Measurements from ENCODE around the gene POLR3H.
A peak's percentile ranks its signal among the peaks of the same experiment; 100 is the strongest.
"Not testable (repeated sequence)": the region's sequence is repeated elsewhere in the genome, so short reads cannot be mapped to it uniquely, and the experiment has no call there.

The POLR3H gene, protein sequence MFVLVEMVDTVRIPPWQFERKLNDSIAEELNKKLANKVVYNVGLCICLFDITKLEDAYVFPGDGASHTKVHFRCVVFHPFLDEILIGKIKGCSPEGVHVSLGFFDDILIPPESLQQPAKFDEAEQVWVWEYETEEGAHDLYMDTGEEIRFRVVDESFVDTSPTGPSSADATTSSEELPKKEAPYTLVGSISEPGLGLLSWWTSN

DNA sequence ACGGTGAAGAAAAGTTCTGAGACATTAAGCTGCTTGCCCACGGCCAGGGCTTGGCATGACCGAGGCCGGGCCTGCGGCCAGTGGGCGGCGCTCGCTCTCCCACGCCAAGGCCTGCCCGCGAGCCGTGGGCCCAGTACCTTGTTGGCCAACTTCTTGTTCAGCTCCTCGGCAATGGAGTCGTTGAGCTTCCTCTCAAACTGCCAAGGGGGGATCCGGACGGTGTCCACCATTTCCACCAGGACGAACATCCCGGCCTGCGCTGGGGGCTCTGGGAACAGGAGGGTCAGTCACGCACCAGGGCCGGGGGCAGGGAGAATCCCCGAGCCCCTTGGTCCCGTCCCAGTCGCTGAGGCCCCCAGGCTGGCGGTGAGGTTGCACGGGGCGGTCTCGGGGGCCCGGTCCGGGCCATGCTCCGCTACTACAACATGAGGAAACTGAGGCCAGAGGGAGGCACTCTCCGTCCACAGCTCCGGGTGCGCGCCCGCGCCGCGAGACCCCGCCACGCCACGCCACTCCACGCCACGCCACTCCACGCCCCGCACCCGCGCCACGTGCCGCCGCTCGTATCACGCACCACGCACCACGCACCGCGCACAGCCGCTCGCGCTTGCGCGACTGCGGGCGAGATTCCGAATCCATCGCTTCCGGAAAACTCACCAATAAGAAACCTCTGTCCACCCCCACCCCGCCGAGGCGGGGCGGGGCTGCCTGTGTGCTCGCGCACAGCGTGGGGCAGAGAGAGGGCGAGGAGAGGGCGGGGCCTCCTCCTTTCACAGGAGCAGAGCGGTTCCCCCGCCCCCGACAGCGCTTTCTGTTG is at the start of gene POLR3H:
TSS of gene POLR3H (minus strand) at position 617 of the 817 bp plus-strand sequence. CDS start at position 248, 369 bp downstream.
- in situ Hi-C loops (cut with MboI; ENCODE audit: low pct_unique_long_range_greater_than_20kb, low sequenced_read_pairs, unreplicated experiment) = no loop called here
- TF ChIP-seq, protein P1, sequence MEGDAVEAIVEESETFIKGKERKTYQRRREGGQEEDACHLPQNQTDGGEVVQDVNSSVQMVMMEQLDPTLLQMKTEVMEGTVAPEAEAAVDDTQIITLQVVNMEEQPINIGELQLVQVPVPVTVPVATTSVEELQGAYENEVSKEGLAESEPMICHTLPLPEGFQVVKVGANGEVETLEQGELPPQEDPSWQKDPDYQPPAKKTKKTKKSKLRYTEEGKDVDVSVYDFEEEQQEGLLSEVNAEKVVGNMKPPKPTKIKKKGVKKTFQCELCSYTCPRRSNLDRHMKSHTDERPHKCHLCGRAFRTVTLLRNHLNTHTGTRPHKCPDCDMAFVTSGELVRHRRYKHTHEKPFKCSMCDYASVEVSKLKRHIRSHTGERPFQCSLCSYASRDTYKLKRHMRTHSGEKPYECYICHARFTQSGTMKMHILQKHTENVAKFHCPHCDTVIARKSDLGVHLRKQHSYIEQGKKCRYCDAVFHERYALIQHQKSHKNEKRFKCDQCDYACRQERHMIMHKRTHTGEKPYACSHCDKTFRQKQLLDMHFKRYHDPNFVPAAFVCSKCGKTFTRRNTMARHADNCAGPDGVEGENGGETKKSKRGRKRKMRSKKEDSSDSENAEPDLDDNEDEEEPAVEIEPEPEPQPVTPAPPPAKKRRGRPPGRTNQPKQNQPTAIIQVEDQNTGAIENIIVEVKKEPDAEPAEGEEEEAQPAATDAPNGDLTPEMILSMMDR (IDR thresholded peaks at IDR 0.05; ENCODE audit: extremely low read depth, insufficient read depth, missing control alignments) = peak; percentile 82
- peak; percentile 99 for DNase-seq (ENCODE audit: low spot score)

DNA sequence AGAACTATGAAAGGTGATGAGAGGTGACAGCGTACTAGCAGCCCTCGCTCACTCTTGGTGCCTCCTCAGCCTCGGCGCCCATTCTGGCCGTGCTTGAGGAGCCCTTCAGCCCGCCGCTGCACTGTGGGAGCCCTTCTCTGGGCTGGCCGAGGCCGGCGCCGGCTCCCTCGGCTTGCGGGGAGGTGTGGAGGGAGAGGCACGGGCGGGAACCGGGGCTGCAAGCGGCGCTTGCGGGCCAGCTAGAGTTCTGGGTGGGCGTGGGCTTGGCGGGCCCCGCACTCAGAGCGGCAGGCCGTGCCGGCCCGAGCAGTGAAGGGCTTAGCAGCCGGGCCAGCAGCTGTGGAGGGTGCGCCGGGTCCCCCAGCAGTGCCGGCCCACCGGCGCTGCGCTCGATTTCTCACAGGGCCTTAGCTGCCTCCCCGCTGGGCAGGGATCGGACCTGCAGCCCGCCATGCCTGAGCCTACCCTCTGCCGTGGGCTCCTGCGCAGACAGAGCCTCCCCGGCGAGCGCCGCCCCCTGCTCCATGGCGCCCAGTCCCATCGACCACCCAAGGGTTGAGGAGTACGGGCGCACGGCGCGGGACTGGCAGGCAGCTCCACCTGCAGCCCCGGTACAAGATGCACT is 49.2 kb upstream of the POLR3H start:
- in situ Hi-C loops (cut with MboI; ENCODE audit: low pct_unique_long_range_greater_than_20kb, low sequenced_read_pairs, unreplicated experiment); DNase-seq (ENCODE audit: low spot score): not testable (repeated sequence)

DNA sequence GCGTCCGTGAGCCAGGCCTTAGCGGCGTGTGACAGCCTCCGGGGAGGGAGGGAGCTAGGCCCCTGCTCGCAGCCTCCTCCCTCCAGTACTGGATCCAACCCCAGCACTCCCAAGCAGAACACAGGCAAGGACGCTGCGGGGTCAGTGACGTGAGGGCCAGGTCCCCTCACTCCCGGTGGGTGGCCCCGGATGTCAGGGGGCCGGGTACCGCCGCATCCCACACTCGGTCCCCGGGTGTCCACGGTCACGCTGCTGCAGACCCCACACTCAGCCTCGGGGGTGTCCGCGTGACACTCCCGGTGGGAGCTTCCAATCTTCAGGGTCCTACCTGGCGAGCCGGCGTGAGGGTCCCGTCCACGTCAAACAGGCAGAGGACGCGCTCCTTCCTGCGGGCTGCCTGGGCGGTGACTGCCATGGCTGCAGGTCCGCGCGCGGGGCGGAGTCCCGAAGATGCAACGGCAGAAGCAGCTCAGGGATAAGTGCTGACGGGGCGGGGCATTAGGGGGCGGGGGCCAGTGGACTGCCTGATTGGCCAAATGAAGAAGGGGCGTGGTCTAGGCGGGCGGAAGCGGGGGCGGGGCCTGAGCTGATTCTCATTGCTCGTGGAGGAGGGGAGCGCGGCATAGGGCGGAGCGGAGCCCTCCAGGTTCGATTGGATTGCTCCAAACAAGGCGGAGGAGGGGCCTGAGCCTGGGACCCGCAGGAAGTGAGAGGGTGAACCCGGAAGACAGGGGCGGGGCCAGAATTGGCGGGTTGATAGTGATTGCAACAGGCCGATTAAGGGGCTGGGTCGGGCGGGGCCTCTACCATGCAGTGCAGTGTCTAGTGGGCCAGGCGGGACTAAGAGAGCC is 45.3 kb upstream of the POLR3H start, which contains the start of gene PMM1:
TSS of gene PMM1 (minus strand) at position 450 of the 851 bp plus-strand sequence. CDS start at position 415, 35 bp downstream.
- TF ChIP-seq, protein P1 (IDR thresholded peaks at IDR 0.05; ENCODE audit: extremely low read depth, insufficient read depth, missing control alignments) = no peak
- in situ Hi-C loops (cut with MboI; ENCODE audit: low pct_unique_long_range_greater_than_20kb, low sequenced_read_pairs, unreplicated experiment) = no loop called here
- DNase-seq (ENCODE audit: low spot score) = peak; percentile 100

DNA sequence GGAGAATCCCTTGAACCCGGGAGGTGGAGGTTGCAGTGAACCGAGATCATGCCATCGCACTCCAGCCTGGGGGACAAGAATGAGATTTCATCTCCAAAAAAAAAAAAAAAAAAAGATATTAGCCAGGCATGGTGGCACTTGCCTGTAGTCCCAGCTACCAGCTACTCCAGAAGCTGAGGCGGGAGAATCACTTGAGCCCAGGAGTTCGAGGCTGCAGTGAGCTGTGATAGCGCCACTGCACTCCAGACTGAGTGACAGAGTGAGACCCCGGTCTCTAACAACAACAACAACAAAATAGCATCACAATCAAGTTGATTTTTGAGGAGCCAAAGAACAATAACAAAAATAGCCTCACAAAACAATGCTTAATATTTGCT is 43.1 kb upstream of the POLR3H start:
- DNase-seq (ENCODE audit: low spot score) = no peak
- TF ChIP-seq, protein P1 (IDR thresholded peaks at IDR 0.05; ENCODE audit: extremely low read depth, insufficient read depth, missing control alignments) = no peak
- in situ Hi-C loops (cut with MboI; ENCODE audit: low pct_unique_long_range_greater_than_20kb, low sequenced_read_pairs, unreplicated experiment) = no loop called here

DNA sequence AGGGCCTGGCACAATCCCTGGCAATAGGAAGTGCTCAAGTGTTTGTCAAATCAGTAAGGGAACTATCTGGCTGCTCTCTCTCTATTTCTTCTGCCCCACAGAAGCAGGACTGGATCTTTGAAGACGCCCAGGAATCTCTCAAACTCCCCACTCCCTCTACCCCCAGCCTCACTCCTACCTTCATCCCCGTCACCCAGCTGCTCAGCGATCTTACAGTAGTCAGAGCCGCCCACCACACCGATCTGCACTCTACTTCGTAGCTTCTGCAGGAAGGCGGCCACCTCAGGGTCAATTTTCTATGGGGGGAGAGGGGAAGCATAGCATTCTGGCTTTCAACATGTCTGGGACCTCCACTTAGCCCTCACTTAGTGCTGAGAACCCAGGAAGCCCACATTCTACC is 41.6 kb upstream of the POLR3H start:
- TF ChIP-seq, protein P1 (IDR thresholded peaks at IDR 0.05; ENCODE audit: extremely low read depth, insufficient read depth, missing control alignments) = no peak
- no peak for DNase-seq (ENCODE audit: low spot score)
- in situ Hi-C loops (cut with MboI; ENCODE audit: low pct_unique_long_range_greater_than_20kb, low sequenced_read_pairs, unreplicated experiment) = no loop called here

DNA sequence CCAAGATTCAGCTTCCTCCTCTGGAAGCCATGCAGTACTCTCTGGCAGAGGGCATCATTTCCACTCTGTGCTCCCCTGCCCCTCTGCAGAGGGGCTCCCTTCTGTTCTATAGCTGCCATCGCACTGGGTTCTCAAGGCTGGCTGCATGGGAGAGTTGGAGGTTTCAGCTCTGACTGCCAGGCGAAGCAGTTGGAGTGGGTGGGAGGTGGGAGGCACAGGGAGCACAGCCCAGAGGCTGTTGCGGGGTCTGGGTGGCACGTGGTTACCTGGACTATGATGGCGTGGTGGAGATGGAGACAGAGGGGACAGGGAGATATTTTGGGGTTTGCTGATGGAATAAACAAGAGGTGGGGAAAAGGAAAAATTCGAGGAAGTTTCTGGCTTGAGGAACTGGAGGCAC is 40.6 kb upstream of the POLR3H start:
- in situ Hi-C loops (cut with MboI; ENCODE audit: low pct_unique_long_range_greater_than_20kb, low sequenced_read_pairs, unreplicated experiment) = no loop called here
- TF ChIP-seq, protein P1 (IDR thresholded peaks at IDR 0.05; ENCODE audit: extremely low read depth, insufficient read depth, missing control alignments) = no peak
- no peak for DNase-seq (ENCODE audit: low spot score)
